Sigmoid colon (tissue), 7 donors: ENCODE results near the gene ASS1. TPM values are rescaled to one million over a fixed set of nuclear protein-coding genes. Genes with fewer than 3 reads are reported as not detected.

Source experiments
- DNase-seq: peaks from one replicate; pipeline ENCODE4 v3.0.0-alpha.2; 2019
- H3K27ac ChIP-seq, 4 donors: fragments of 200-600 bp; sonication (generic); one replicate each; pipeline ENCODE4 v1.5.1; 2016 to 2019; ENCODE audit warnings: mild to moderate bottlenecking in 1 of 4
- H3K27me3 ChIP-seq, 3 donors: fragments of 200-600 bp; sonication (generic); one replicate each; pipeline ENCODE4 v1.5.1; 2019; ENCODE audit warnings: mild to moderate bottlenecking in 1 of 3
- H3K36me3 ChIP-seq, 4 donors: fragments of 200-600 bp; sonication (generic); one replicate each; pipeline ENCODE4 v1.5.1; 2016 to 2019
- H3K4me1 ChIP-seq, 4 donors: fragments of 200-600 bp; sonication (generic); one replicate each; pipeline ENCODE4 v1.5.1; 2017 to 2019
- H3K4me3 ChIP-seq, 4 donors: fragments of 200-600 bp; sonication (generic); one replicate each; pipeline ENCODE4 v1.5.1; 2017 to 2019; ENCODE audit warnings: mild to moderate bottlenecking in 2 of 4, moderate library complexity in 1 of 4
- H3K9me3 ChIP-seq, 4 donors: fragments of 200-600 bp in 3 of 4; sonication (generic) in 3 of 4; one replicate each; pipeline versions ENCODE4 v1.5.1 to v1.6.1; 2013 to 2019
- CTCF ChIP-seq, 4 experiments: fragments of 450-650 bp in 3 of 4; fragments of 200-600 bp in 1 of 4; IDR thresholded peaks; one replicate each; pipeline ENCODE4 v1.5.1; 2016 to 2019; ENCODE audit warnings: antibody characterized with exemption in 4 of 4, mild to moderate bottlenecking in 3 of 4, moderate library complexity in 2 of 4
- EP300 ChIP-seq, 4 donors: sonication (generic); formaldehyde crosslinking; IDR thresholded peaks; one replicate each; pipeline ENCODE4 v1.6.1; 2017; ENCODE audit warnings: antibody characterized with exemption in 4 of 4
- POLR2A ChIP-seq, 2 donors: fragments of 450-650 bp; IDR thresholded peaks; one replicate each; pipeline ENCODE4 v1.6.1; 2016; ENCODE audit warnings: antibody characterized with exemption in 2 of 2, mild to moderate bottlenecking in 2 of 2, moderate library complexity in 2 of 2
- POLR2AphosphoS5 ChIP-seq, 4 donors: sonication (generic); formaldehyde crosslinking; IDR thresholded peaks; one replicate each; pipeline ENCODE4 v1.6.1; 2017; ENCODE audit warnings: antibody characterized with exemption in 4 of 4
- WGBS, 2 donors: extraction: QIAGEN DNeasy Blood & Tissue Kit; methylation state at CpG; one replicate each; pipeline ENCODE4 v1.1.7; 2013; 5-methylcytosine and 5-hydroxymethylcytosine counted together
- intact Hi-C: fragments of 100-400 bp; cut with DNase I; formaldehyde crosslinking; loops from one replicate; pipeline ENCODE4 v1.15.1; 2023
- polyA plus RNA-seq, 3 donors: library from polyadenylated mRNA; stranded (reverse); fragments of 200-250 nt; gene quantifications; one replicate each; pipeline ENCODE4 v1.2.3, GENCODE V29; 2013
- total RNA-seq, 4 donors: library from RNA; depleted of rRNA; stranded (reverse); fragments of >200 nt; gene quantifications; one replicate each; pipeline ENCODE4 v1.1.0, GENCODE V29; 2016
- donor health status: healthy with polysubstance abuse.
- donor health status: Bipolar disorder and iron deficiency.
- donor health status: healthy.

ASS1 gene
- total and polyA plus RNA-seq, 7 donors: 65.8 to 1,420 (median 84.2) TPM

- H3K9me3 ChIP-seq: no peaks in the 10 kb centered on the region
- no peaks in the 10 kb centered on the region for H3K27me3 ChIP-seq
- H3K36me3 ChIP-seq: peaks cover 0 to 89% (median 30%) of the 10 kb centered on the region in 4 donors
- H3K4me1 ChIP-seq: peaks cover 0 to 8% (median 3%) of the 10 kb centered on the region in 4 donors
- no peak for DNase-seq
- WGBS, 2 donors: 93% methylated on average over 22 of the region's 22 CpGs
- H3K4me3 ChIP-seq: no peak overlapping the region
- intact Hi-C loops: no loop called here
- no peak for TF ChIP-seq CTCF (IDR thresholded peaks at IDR 0.05)
- TF ChIP-seq POLR2AphosphoS5 (IDR thresholded peaks at IDR 0.05): no peak
- TF ChIP-seq EP300 (IDR thresholded peaks at IDR 0.05): no peak
- TF ChIP-seq POLR2A (IDR thresholded peaks at IDR 0.05): no peak
- H3K27ac ChIP-seq: no peak overlapping the region
Measured at GRCh38 chr9:130405657-130406257, 39.0 kb upstream of the ASS1 start.

GRCh38 chr9:130406278-130406895 is 38.4 kb upstream of the ASS1 start:
- H3K4me3 ChIP-seq: no peak overlapping the region
- intact Hi-C loops: no loop called here
- H3K9me3 ChIP-seq: no peaks in the 10 kb centered on the region
- no peaks in the 10 kb centered on the region for H3K27me3 ChIP-seq
- no peak for TF ChIP-seq CTCF (IDR thresholded peaks at IDR 0.05)
- no peak for TF ChIP-seq POLR2AphosphoS5 (IDR thresholded peaks at IDR 0.05)
- no peak for TF ChIP-seq POLR2A (IDR thresholded peaks at IDR 0.05)
- no peak for TF ChIP-seq EP300 (IDR thresholded peaks at IDR 0.05)
- 86 to 88% methylated on average over 10 of the region's 10 CpGs for WGBS, 2 donors
- no peak overlapping the region for H3K27ac ChIP-seq
- DNase-seq: no peak
- peaks cover 0 to 14% (median 9%) of the 10 kb centered on the region in 4 donors for H3K4me1 ChIP-seq
- H3K36me3 ChIP-seq: peaks cover 0 to 83% (median 27%) of the 10 kb centered on the region in 4 donors

- intact Hi-C loops: no loop called here
- no peak overlapping the region for H3K27ac ChIP-seq
- no peaks in the 10 kb centered on the region for H3K9me3 ChIP-seq
- no peak overlapping the region for H3K4me3 ChIP-seq
- peaks cover 0 to 24% (median 15%) of the 10 kb centered on the region in 4 donors for H3K4me1 ChIP-seq
- no peaks in the 10 kb centered on the region for H3K27me3 ChIP-seq
- TF ChIP-seq EP300 (IDR thresholded peaks at IDR 0.05): no peak
- TF ChIP-seq POLR2AphosphoS5 (IDR thresholded peaks at IDR 0.05): no peak
- no peak for TF ChIP-seq POLR2A (IDR thresholded peaks at IDR 0.05)
- no peak for TF ChIP-seq CTCF (IDR thresholded peaks at IDR 0.05)
- no peak for DNase-seq
- WGBS, 2 donors: 56 to 78% methylated on average over 9 of the region's 9 CpGs
- H3K36me3 ChIP-seq: peaks cover 0 to 72% (median 18%) of the 10 kb centered on the region in 4 donors
Measured at GRCh38 chr9:130407916-130408663, 36.7 kb upstream of the ASS1 start.

GRCh38 chr9:130408669-130409068 is 36.1 kb upstream of the ASS1 start:
- no peak for TF ChIP-seq CTCF (IDR thresholded peaks at IDR 0.05)
- TF ChIP-seq POLR2AphosphoS5 (IDR thresholded peaks at IDR 0.05): no peak
- TF ChIP-seq EP300 (IDR thresholded peaks at IDR 0.05): no peak
- no peak for TF ChIP-seq POLR2A (IDR thresholded peaks at IDR 0.05)
- no peaks in the 10 kb centered on the region for H3K9me3 ChIP-seq
- intact Hi-C loops: no loop called here
- H3K4me3 ChIP-seq: no peak overlapping the region
- peaks cover 0 to 24% (median 15%) of the 10 kb centered on the region in 4 donors for H3K4me1 ChIP-seq
- H3K27me3 ChIP-seq: no peaks in the 10 kb centered on the region
- no peak for DNase-seq
- WGBS, 2 donors: 90 to 91% methylated on average over 9 of the region's 9 CpGs
- H3K27ac ChIP-seq: no peak overlapping the region
- H3K36me3 ChIP-seq: peaks cover 0 to 71% (median 15%) of the 10 kb centered on the region in 4 donors
